Forelimb muscle (tissue), 1 donor: ENCODE results near the gene CELSR2. TPM values are rescaled to one million over a fixed set of nuclear protein-coding genes. Genes with fewer than 3 reads are reported as not detected.
"Not testable (repeated sequence)": the region's sequence is repeated elsewhere in the genome, so short reads cannot be mapped to it uniquely, and the experiment has no call there.

Source experiments
- DNase-seq: peaks from one replicate; pipeline ENCODE4 v3.0.0-alpha.2; 2013; ENCODE audit warnings: low read depth
- polyA plus RNA-seq: library from polyadenylated mRNA; unstranded; fragments of 120-200 nt; gene quantifications from one replicate; pipeline ENCODE4 v1.2.1, GENCODE V29; 2013; ENCODE audit not compliant: insufficient read length

CELSR2 gene
- polyA plus RNA-seq, 1 donor: 3.3 TPM

DNA sequence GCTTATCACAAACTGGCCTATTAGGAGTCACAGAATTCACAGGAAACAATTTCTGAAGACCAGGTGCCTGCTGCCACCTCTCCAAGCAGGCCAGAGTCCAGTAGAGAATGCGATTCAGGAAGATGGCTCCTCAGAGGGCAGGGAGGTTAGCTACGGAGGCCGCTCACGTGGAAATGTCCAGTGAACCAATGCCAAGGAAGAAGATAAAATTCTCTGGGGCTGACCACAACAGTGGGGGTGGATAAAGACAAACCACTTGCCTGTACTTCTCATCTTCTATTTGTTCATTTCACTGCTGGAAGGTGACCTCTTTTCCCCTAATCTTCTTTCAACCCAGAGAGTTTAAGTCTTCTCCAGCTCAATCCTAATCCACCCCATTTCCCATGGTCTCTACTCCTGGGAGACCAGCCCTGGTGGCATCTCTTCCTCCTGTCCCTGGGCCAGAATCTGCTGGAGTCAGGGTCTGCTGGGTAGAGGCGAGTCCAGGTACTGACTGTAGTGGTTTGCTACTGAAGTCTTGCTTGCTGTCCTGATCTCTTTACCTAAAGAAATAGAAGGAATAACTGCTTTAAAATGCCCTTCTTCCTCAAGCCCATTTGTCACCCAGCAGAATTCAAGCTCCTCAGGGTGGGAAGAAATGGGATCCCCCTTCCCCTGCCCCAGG lies 30.4 kb downstream of the CELSR2 start:
- DNase-seq: no peak

DNA sequence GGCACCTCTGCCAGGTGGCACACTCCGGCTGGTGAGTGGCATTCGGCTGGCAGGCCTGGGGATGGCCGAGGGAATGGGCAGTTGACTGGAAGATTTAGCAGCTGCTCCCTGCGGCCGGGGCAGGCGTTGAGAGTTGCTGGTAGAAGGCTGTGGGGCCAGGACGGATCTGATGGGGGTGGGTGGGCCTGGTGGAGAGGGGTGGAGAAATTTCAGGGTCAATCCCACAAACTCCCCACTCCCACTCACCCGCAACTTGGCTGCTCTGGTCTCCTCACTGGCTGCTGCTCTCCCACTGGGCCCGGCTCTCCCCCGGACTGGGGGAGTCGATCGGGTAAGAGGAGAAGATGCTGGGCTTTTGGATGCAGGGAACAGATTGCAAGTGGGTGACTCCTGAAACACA lies 31.5 kb downstream of the CELSR2 start:
- no peak for DNase-seq

- no peak for DNase-seq
Measured at GRCh38 chr1:109281680-109282496, 32.5 kb downstream of the CELSR2 start.

- no peak for DNase-seq
Measured at GRCh38 chr1:109282497-109282951, 33.2 kb downstream of the CELSR2 start.

DNA sequence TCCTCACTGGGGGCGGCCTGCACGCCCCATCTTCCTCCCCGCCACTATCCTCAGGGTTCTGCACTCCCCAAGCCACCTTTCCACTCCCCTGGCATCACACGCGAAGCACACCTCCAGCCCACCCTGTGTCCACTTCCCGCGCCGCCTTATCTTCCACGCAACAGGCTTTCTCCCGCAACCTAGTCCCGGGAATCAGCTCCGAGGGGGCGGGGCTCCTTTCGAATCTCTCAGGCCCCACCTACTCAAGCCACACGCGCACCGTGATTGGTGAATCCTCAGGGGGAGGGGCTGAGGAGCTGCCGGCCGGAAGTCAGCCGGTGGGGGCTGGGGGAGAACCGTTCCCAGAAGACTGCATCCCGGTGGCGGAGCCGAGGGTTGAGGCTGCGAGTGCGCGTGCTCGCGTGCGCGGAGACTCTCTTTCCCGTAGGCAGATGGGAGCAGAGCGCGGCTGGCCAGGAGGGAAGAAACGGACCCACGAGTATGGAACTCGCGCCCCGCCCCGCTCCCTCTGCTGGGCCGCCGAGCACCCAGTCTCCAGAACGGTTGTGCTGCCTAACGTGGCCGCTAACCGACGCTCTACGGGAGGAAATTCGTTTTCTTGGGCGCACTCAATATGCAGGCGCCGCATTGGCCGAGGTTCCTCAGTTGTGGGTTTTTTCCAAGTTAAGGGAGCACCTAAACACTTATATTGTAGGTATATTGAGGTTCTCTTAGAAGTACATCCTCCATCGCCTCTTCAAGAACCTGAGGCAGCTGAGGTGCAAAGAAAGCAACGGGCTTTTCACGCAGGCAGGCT lies 33.8 kb downstream of the CELSR2 start, which contains the start of gene PSRC1:
PSRC1 (minus strand) TSS at position 194 of the 796 bp plus-strand sequence.
- DNase-seq: peak; percentile 82

- no peak for DNase-seq
Measured at GRCh38 chr1:109283748-109284600, 34.6 kb downstream of the CELSR2 start.

DNA sequence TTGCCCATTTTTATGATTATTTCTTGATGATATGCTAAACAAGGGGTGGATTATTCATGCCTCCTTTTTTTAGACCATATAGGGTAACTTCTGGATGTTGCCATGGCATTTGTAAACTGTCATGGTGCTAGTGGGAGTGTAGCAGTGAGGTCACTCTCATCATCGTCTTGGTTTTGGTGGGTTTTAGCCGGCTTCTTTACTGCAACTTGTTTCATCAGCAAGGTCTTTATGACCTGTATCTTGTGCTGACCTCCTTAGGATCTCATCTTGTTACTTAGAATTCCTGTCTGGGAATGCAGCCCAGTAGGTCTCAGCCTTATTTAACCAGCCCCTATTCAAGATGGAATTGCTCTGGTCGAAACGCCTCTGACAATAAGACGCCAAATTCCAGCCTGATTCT lies 37.4 kb downstream of the CELSR2 start:
- not testable (repeated sequence) for DNase-seq

DNA sequence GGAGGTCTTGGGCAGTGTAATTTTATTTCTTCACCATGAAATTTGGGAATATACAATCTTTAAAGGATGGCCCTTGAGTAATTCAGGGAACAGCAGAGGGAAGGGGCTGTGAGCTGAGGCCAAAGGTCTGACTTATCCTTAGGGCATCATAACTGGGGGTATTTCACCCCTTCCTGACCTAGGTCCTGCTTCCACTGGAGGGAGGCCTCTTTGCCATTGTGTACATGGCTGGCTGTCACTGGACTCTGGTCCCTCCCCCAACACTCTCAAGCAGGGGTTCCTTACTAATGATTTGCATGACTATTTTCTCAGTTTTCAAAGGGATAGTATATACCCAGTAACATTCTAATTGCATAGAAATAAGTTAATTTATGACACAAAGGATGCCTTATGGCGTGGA lies 40.8 kb downstream of the CELSR2 start:
- no peak for DNase-seq

GRCh38 chr1:109290998-109291397 lies 41.7 kb downstream of the CELSR2 start:
- no peak for DNase-seq

- DNase-seq: no peak
Measured at GRCh38 chr1:109292364-109292763, 43.0 kb downstream of the CELSR2 start.

GRCh38 chr1:109293026-109293425 lies 43.7 kb downstream of the CELSR2 start:
- DNase-seq: no peak

DNA sequence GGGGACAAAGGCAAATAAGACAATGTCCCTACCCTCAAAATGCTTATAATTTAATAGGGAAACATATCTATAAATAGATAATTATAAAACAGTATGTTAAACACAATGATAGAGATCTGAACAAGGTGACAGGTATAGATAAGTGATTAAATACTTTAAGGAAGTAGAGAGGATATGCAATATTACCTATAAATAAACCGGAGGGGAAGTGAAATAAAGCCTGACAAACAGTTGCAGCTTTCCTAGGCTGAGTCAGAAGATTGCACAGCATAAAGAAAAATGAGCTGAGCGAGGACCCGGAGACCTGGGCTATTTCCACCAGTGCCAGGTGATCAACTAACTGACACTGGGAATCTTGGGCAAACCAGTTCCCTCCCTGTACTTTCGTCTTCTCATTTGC lies 45.1 kb downstream of the CELSR2 start:
- DNase-seq: no peak

- no peak for DNase-seq
Measured at GRCh38 chr1:109295712-109296415, 46.5 kb downstream of the CELSR2 start.

GRCh38 chr1:109296782-109297181 lies 47.4 kb downstream of the CELSR2 start:
- no peak for DNase-seq

GRCh38 chr1:109298666-109299557 lies 49.6 kb downstream of the CELSR2 start:
- DNase-seq: no peak

- DNase-seq: peak; percentile 53
Measured at GRCh38 chr1:109299558-109300343, 50.4 kb downstream of the CELSR2 start.

GRCh38 chr1:109300650-109301151 lies 51.4 kb downstream of the CELSR2 start:
- no peak for DNase-seq

DNA sequence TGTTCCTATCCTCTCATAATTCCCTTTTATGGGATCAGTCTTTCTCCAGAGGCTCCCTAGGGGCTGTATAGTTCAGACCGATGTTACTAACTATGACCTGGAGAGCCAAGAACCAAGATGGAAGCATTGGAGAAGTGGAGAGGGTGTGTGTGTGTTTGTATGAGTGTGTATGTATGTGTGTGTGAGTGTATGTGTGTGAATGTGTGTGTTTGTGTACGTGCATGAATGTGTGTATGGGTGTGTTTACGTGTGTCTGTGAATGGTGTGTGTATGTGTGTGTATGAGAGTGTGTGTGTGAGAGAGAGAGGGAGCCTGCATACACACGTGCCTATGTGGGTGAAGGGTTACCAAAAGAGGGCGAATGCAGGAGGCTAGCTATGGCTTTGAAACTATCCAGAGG lies 52.5 kb downstream of the CELSR2 start:
- no peak for DNase-seq
